Keratinocyte (primary cell): Measurements from ENCODE around the gene MFRP. TPM values are rescaled to one million over a fixed set of nuclear protein-coding genes. Genes with fewer than 3 reads are reported as not detected.

Experiments used
- DNase-seq: peaks from one replicate; pipeline ENCODE4 v3.0.0-alpha.2; 2011; ENCODE audit warnings: low read depth, missing footprints, low spot score
- FAIRE-seq: peaks from 2 replicates; lab custom pipeline; 2011; peaks lifted over from hg19 to GRCh38; lab: Jason Lieb, UNC
- H2AFZ ChIP-seq: 2 replicates; pipeline ENCODE4 v1.6.0; 2012; ENCODE audit warnings: low read length, control low read depth, inconsistent platforms; ENCODE audit not compliant: control insufficient read depth
- H3K27ac ChIP-seq: 2 replicates; pipeline ENCODE4 v1.5.1; 2011; ENCODE audit warnings: low read length; ENCODE audit not compliant: control insufficient read depth, insufficient read depth
- H3K27me3 ChIP-seq: 3 replicates; pipeline ENCODE4 v1.6.0; 2011; ENCODE audit warnings: low read length; ENCODE audit not compliant: control insufficient read depth, insufficient read depth; ENCODE audit errors: extremely low read depth
- H3K36me3 ChIP-seq, 2 experiments: 2 replicates in 1 of 2; 3 replicates in 1 of 2; pipeline ENCODE4 v1.5.1; 2011; ENCODE audit warnings: low read length in 2 of 2, mild to moderate bottlenecking in 1 of 2; ENCODE audit not compliant: control insufficient read depth in 2 of 2, insufficient read depth in 2 of 2; ENCODE audit errors: extremely low read depth in 1 of 2
- H3K4me1 ChIP-seq: 3 replicates; pipeline ENCODE4 v1.5.1; 2011; ENCODE audit warnings: low read length; ENCODE audit not compliant: control insufficient read depth, insufficient read depth; ENCODE audit errors: extremely low read depth
- H3K4me2 ChIP-seq: 3 replicates; pipeline ENCODE4 v1.6.0; 2011; ENCODE audit warnings: low read depth, low read length; ENCODE audit not compliant: control insufficient read depth, insufficient read depth; ENCODE audit errors: extremely low read depth
- H3K4me3 ChIP-seq, 3 experiments: fragments of 200-600 bp in 1 of 3; sonication (generic) in 1 of 3; 2 replicates in 2 of 3; 3 replicates in 1 of 3; pipeline ENCODE4 v1.5.1; 2011 to 2016; ENCODE audit warnings: low read length in 3 of 3, mild to moderate bottlenecking in 3 of 3, control low read depth in 2 of 3, inconsistent platforms in 1 of 3, low read depth in 1 of 3, mixed read lengths in 1 of 3, mixed run types in 1 of 3, moderate library complexity in 1 of 3; ENCODE audit not compliant: control insufficient read depth in 2 of 3, insufficient read depth in 2 of 3; ENCODE audit errors: extremely low read depth in 1 of 3
- H3K79me2 ChIP-seq: 2 replicates; pipeline ENCODE4 v1.6.0; 2012; ENCODE audit warnings: low read length; ENCODE audit not compliant: control insufficient read depth, insufficient read depth
- H3K9ac ChIP-seq: 3 replicates; pipeline ENCODE4 v1.6.0; 2011; ENCODE audit warnings: low read length; ENCODE audit not compliant: control insufficient read depth, insufficient read depth; ENCODE audit errors: extremely low read depth
- H3K9me1 ChIP-seq: 3 replicates; pipeline ENCODE4 v1.6.0; 2011; ENCODE audit warnings: low read length; ENCODE audit not compliant: control insufficient read depth, insufficient read depth; ENCODE audit errors: extremely low read depth
- H3K9me3 ChIP-seq: 2 replicates; pipeline ENCODE4 v1.5.1; 2012; ENCODE audit warnings: low read depth, low read length; ENCODE audit not compliant: control insufficient read depth
- H4K20me1 ChIP-seq: 3 replicates; pipeline ENCODE4 v1.6.0; 2011; ENCODE audit warnings: low read length; ENCODE audit not compliant: control insufficient read depth, insufficient read depth; ENCODE audit errors: extremely low read depth
- EZH2 ChIP-seq: IDR thresholded peaks from one replicate; pipeline ENCODE4 v1.6.1; 2012; ENCODE audit warnings: inconsistent platforms, mild to moderate bottlenecking, low read length, moderate library complexity
- dilution Hi-C: fragments of 300-500 bp; cut with MboI; formaldehyde crosslinking; loops from one replicate; pipeline ENCODE4 v1.7.0; 2020; ENCODE audit warnings: low sequenced_read_pairs; ENCODE audit not compliant: extremely low pct_ligation_motif_present
- polyA plus RNA-seq, 5 experiments: library from polyadenylated mRNA; depleted of rRNA in 3 of 5; stranded (reverse) in 3 of 5; stranded (forward) in 1 of 5; unstranded in 1 of 5; fragments of >200 nt; gene quantifications; 1 replicate in 1 of 5; 2 replicates in 3 of 5; 3 replicates in 1 of 5; pipeline versions ENCODE4 v1.2.1 to v1.2.3, GENCODE V29; 2011 to 2012; ENCODE audit warnings: missing spikeins in 2 of 5, low read depth in 1 of 5, low replicate concordance in 1 of 5
- TF ChIP-seq, protein P1 (sequence below), 3 experiments: IDR thresholded peaks in 1 of 3; conservative IDR thresholded peaks in 1 of 3; optimal IDR thresholded peaks in 1 of 3; 2 replicates in 2 of 3; 3 replicates in 1 of 3; pipeline versions ENCODE3 to v1.5.1; 2011; ENCODE audit warnings: low read length in 3 of 3, mild to moderate bottlenecking in 3 of 3, moderate library complexity in 2 of 3, control low read depth in 1 of 3, inconsistent platforms in 1 of 3; ENCODE audit not compliant: insufficient read depth in 2 of 3; ENCODE audit errors: extremely low read depth in 1 of 3

The MFRP gene
- polyA plus RNA-seq, 1 donor (not counting 4 experiments of a cell fraction or from before 2014, with no cell fraction given): not detected

- Histone ChIP-seq H3K4me3 (no peak overlapping the region), H3K9me3 (no peaks in the 10 kb centered on the region), H2AFZ (no peak overlapping the region), H3K79me2 (no peaks in the 10 kb centered on the region), H3K9me1 (no peaks in the 10 kb centered on the region), H3K9ac (no peak overlapping the region), H3K36me3 (no peaks in the 10 kb centered on the region), H3K4me2 (no peak overlapping the region), H3K4me1 (peaks cover 26% of the 10 kb centered on the region), H4K20me1 (no peaks in the 10 kb centered on the region), H3K27ac (no peak overlapping the region), H3K27me3 (peaks cover 24% of the 10 kb centered on the region)
- FAIRE-seq: no peak
- dilution Hi-C loops: no loop called here
- DNase-seq: no peak
- no peak for TF ChIP-seq EZH2
- TF ChIP-seq, protein P1, sequence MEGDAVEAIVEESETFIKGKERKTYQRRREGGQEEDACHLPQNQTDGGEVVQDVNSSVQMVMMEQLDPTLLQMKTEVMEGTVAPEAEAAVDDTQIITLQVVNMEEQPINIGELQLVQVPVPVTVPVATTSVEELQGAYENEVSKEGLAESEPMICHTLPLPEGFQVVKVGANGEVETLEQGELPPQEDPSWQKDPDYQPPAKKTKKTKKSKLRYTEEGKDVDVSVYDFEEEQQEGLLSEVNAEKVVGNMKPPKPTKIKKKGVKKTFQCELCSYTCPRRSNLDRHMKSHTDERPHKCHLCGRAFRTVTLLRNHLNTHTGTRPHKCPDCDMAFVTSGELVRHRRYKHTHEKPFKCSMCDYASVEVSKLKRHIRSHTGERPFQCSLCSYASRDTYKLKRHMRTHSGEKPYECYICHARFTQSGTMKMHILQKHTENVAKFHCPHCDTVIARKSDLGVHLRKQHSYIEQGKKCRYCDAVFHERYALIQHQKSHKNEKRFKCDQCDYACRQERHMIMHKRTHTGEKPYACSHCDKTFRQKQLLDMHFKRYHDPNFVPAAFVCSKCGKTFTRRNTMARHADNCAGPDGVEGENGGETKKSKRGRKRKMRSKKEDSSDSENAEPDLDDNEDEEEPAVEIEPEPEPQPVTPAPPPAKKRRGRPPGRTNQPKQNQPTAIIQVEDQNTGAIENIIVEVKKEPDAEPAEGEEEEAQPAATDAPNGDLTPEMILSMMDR (optimal IDR thresholded peaks at IDR 0.05 in 1 of 3, IDR thresholded peaks at IDR 0.05 in 1 of 3, conservative IDR thresholded peaks at IDR 0.05 in 1 of 3; ENCODE audit: extremely low read depth in 1 of 3, insufficient read depth in 2 of 3, low read length in 3 of 3): no peak
Measured at GRCh38 chr11:119362741-119363080, 16.2 kb upstream of the MFRP start.

GRCh38 chr11:119361941-119362725, 15.6 kb upstream of the MFRP start:
- no peak overlapping the region for H3K4me3 ChIP-seq
- dilution Hi-C loops: no loop called here
- peaks cover 24% of the 10 kb centered on the region for H3K27me3 ChIP-seq
- H3K36me3 ChIP-seq: no peaks in the 10 kb centered on the region
- no peak overlapping the region for H3K27ac ChIP-seq
- H3K79me2 ChIP-seq: no peaks in the 10 kb centered on the region
- H3K9ac ChIP-seq: no peak overlapping the region
- no peaks in the 10 kb centered on the region for H4K20me1 ChIP-seq
- H3K9me1 ChIP-seq: no peaks in the 10 kb centered on the region
- DNase-seq (no peak), FAIRE-seq (no peak)
- H3K4me1 ChIP-seq: peaks cover 26% of the 10 kb centered on the region
- H2AFZ ChIP-seq: no peak overlapping the region
- no peak overlapping the region for H3K4me2 ChIP-seq
- TF ChIP-seq, protein P1 (optimal IDR thresholded peaks at IDR 0.05 in 1 of 3, IDR thresholded peaks at IDR 0.05 in 1 of 3, conservative IDR thresholded peaks at IDR 0.05 in 1 of 3; ENCODE audit: extremely low read depth in 1 of 3, insufficient read depth in 2 of 3, low read length in 3 of 3): no peak
- TF ChIP-seq EZH2: no peak
- no peaks in the 10 kb centered on the region for H3K9me3 ChIP-seq
